Neural progenitor cell (in vitro differentiated cells): ENCODE measurements around the gene MAMLD1. TPM values are rescaled to one million over a fixed set of nuclear protein-coding genes. Genes with fewer than 3 reads are reported as not detected.

Source experiments
- DNase-seq: peaks from one replicate; pipeline ENCODE4 v3.0.0-alpha.2; 2016; ENCODE audit warnings: low spot score
- H2AFZ ChIP-seq: fragments of 200-600 bp; sonication (generic); replicated peaks from 2 replicates; pipeline ENCODE4 v1.6.1; 2016; ENCODE audit warnings: antibody characterized with exemption
- H3F3A ChIP-seq: fragments of 200-600 bp; sonication (generic); 2 replicates; pipeline ENCODE4 v1.6.1; 2016; ENCODE audit warnings: antibody characterized with exemption, low read depth
- H3K27ac ChIP-seq: fragments of 200-600 bp; sonication (generic); 2 replicates; pipeline ENCODE4 v1.5.1; 2016; ENCODE audit warnings: mild to moderate bottlenecking
- H3K27me3 ChIP-seq: fragments of 200-600 bp; sonication (generic); 2 replicates; pipeline ENCODE4 v1.6.1; 2016; ENCODE audit warnings: mild to moderate bottlenecking, moderate library complexity
- H3K36me3 ChIP-seq: fragments of 200-600 bp; sonication (generic); 2 replicates; pipeline ENCODE4 v1.5.1; 2016
- H3K4me1 ChIP-seq: fragments of 200-600 bp; sonication (generic); 2 replicates; pipeline ENCODE4 v1.6.1; 2016; ENCODE audit warnings: mixed run types
- H3K4me2 ChIP-seq: fragments of 200-600 bp; sonication (generic); 2 replicates; pipeline ENCODE4 v1.6.1; 2016
- H3K4me3 ChIP-seq: fragments of 200-600 bp; sonication (generic); 2 replicates; pipeline ENCODE4 v1.5.1; 2016
- H3K79me2 ChIP-seq: fragments of 200-600 bp; sonication (generic); 2 replicates; pipeline ENCODE4 v1.6.1; 2016; ENCODE audit warnings: low read depth
- H3K9ac ChIP-seq: fragments of 200-600 bp; sonication (generic); 2 replicates; pipeline ENCODE4 v1.6.1; 2016
- H3K9me3 ChIP-seq: fragments of 200-600 bp; sonication (generic); 2 replicates; pipeline ENCODE4 v1.5.1; 2016; ENCODE audit warnings: low read depth
- H4K20me1 ChIP-seq: fragments of 200-600 bp; sonication (generic); 2 replicates; pipeline ENCODE4 v1.6.1; 2016; ENCODE audit warnings: low read depth
- H3K27ac Mint-ChIP-seq: 3 replicates; pipeline ENCODE4 v1.8.0; 2021; ENCODE audit warnings: mixed read lengths
- H3K27me3 Mint-ChIP-seq: 2 replicates; pipeline ENCODE4 v1.8.0; 2022; ENCODE audit warnings: low read depth, mild to moderate bottlenecking, inconsistent platforms, moderate library complexity, mixed read lengths; ENCODE audit not compliant: insufficient read depth
- H3K36me3 Mint-ChIP-seq: 3 replicates; pipeline ENCODE4 v1.8.0; 2021; ENCODE audit warnings: mixed read lengths
- H3K4me1 Mint-ChIP-seq: 3 replicates; pipeline ENCODE4 v1.8.0; 2021; ENCODE audit warnings: mixed read lengths
- H3K4me3 Mint-ChIP-seq: 3 replicates; pipeline ENCODE4 v1.8.0; 2021; ENCODE audit warnings: mild to moderate bottlenecking, moderate library complexity, mixed read lengths
- H3K9me3 Mint-ChIP-seq: 3 replicates; pipeline ENCODE4 v1.8.0; 2020; ENCODE audit warnings: mixed read lengths
- EZH2 ChIP-seq: fragments of 200-600 bp; sonication (generic); IDR thresholded peaks from 2 replicates; pipeline ENCODE4 v1.6.1; 2017; ENCODE audit warnings: antibody characterized with exemption, mild to moderate bottlenecking, moderate library complexity
- EZH2phosphoT487 ChIP-seq: fragments of 200-600 bp; sonication (generic); IDR thresholded peaks from 2 replicates; pipeline ENCODE4 v1.6.1; 2017; ENCODE audit warnings: antibody characterized with exemption
- total RNA-seq: library from RNA; depleted of rRNA; stranded (reverse); fragments of >200 nt; gene quantifications from 2 replicates; pipeline ENCODE4 v1.2.3, GENCODE V29; 2015; ENCODE audit warnings: low replicate concordance
- TF ChIP-seq, protein P1 (sequence below): fragments of 200-600 bp; sonication (generic); IDR thresholded peaks from 2 replicates; pipeline ENCODE4 v1.5.1; 2017; ENCODE audit warnings: antibody characterized with exemption, mild to moderate bottlenecking

MAMLD1 gene
- total RNA-seq, 1 donor from 2014 or later, result not detected

DNA sequence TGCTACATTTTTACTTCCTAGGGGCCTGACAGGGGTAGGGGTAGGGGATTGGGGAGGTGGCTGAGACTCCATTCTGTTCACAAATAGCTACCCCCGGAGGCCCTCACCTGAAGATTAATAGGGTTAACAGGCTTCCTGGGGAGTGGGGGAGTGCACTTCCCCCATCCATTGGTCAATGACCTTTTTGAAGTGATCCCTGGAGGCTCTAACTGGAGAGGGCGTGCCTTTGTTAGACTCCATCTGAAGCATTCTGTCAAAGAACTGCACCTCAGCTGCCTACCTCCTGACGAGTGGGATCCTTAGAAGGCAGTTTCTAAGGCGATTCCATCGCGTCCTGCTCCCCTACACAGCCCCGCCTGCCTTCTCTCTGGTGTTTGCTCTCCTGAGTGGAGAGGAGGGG lies 195.3 kb downstream of the MAMLD1 start:
- Mint-ChIP-seq H3K9me3 (peaks cover 8% of the 10 kb centered on the region), H3K36me3 (no peaks in the 10 kb centered on the region), H3K27me3 (no peaks in the 10 kb centered on the region), H3K4me1 (peaks cover 6% of the 10 kb centered on the region), H3K27ac (no peak overlapping the region), H3K4me3 (no peak overlapping the region)
- DNase-seq, result peak; percentile 49
- H3K27ac ChIP-seq, result no peak overlapping the region
- H3K4me2 ChIP-seq, result peak overlapping the region; percentile 64
- H3K9ac ChIP-seq, result no peak overlapping the region
- H3K4me1 ChIP-seq, result peaks cover 4% of the 10 kb centered on the region
- H3K27me3 ChIP-seq, result no peaks in the 10 kb centered on the region
- H3K9me3 ChIP-seq, result no peaks in the 10 kb centered on the region
- peak overlapping the region; percentile 17 for H3K4me3 ChIP-seq
- H3K79me2 ChIP-seq, result no peaks in the 10 kb centered on the region
- no peak for TF ChIP-seq EZH2
- TF ChIP-seq EZH2phosphoT487, result no peak
- TF ChIP-seq, protein P1, sequence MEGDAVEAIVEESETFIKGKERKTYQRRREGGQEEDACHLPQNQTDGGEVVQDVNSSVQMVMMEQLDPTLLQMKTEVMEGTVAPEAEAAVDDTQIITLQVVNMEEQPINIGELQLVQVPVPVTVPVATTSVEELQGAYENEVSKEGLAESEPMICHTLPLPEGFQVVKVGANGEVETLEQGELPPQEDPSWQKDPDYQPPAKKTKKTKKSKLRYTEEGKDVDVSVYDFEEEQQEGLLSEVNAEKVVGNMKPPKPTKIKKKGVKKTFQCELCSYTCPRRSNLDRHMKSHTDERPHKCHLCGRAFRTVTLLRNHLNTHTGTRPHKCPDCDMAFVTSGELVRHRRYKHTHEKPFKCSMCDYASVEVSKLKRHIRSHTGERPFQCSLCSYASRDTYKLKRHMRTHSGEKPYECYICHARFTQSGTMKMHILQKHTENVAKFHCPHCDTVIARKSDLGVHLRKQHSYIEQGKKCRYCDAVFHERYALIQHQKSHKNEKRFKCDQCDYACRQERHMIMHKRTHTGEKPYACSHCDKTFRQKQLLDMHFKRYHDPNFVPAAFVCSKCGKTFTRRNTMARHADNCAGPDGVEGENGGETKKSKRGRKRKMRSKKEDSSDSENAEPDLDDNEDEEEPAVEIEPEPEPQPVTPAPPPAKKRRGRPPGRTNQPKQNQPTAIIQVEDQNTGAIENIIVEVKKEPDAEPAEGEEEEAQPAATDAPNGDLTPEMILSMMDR, result no peak
- H4K20me1 ChIP-seq, result no peaks in the 10 kb centered on the region
- H3F3A ChIP-seq, result peaks cover 4% of the 10 kb centered on the region
- H2AFZ ChIP-seq, result no peak overlapping the region
- H3K36me3 ChIP-seq, result no peaks in the 10 kb centered on the region

Other genes starting within 250 kb of the MAMLD1 start
- 12.3 and 15.3 TPM in 2 replicates for gene MTM1, start 205.3 kb downstream of the MAMLD1 start, total RNA-seq